Stimulated activated CD4-positive, alpha-beta T cell treated with anti-CD3 and anti-CD28 coated beads, Interleukin-1b, Interleukin-23, amount 100 ng/mL, for 48 hours (primary cell): Measurements from ENCODE around the gene SIPA1L3.
"Not testable (repeated sequence)": the region's sequence is repeated elsewhere in the genome, so short reads cannot be mapped to it uniquely, and the experiment has no call there.

Experiments used
- DNase-seq: peaks from one replicate; pipeline ENCODE4 v3.0.0-alpha.2; 2020

SIPA1L3 gene

GRCh38 chr19:38044267-38045111, 137.5 kb downstream of the SIPA1L3 start:
- DNase-seq, result no peak

DNA sequence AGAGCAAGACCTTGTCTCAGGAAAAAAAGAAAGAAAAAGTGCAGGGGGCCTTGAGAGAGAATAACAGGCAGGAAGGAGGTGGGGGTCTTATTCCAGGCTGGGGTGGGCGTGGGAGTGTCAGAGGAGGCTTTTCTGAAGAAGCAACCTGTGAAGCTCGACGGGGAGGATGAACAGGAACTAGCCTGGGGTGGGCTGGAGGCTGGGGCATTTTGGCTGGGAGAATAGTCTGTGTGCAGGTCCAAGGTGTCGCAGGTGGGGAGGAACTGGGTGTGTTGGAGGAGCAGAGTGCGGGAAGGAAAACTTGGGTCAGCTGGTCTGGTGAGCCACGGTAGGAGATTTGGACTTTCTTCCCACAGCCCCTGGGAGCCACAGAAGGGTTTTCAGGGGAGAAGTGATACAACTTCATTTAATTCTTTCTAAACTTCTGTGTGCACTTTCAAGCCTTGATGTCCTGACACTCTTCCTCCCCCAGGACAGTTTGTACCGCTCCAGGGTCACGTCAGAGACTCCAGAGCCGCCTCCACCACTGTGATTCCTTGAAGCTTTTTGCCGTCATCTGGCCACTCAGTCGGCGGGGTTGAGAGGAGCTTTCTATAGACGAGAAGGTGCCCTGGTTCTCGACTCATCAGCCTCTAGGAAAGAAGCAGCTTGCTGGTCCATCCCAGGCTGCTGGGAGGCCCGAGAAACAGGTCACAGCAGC, 138.7 kb downstream of the SIPA1L3 start:
- no peak for DNase-seq

DNA sequence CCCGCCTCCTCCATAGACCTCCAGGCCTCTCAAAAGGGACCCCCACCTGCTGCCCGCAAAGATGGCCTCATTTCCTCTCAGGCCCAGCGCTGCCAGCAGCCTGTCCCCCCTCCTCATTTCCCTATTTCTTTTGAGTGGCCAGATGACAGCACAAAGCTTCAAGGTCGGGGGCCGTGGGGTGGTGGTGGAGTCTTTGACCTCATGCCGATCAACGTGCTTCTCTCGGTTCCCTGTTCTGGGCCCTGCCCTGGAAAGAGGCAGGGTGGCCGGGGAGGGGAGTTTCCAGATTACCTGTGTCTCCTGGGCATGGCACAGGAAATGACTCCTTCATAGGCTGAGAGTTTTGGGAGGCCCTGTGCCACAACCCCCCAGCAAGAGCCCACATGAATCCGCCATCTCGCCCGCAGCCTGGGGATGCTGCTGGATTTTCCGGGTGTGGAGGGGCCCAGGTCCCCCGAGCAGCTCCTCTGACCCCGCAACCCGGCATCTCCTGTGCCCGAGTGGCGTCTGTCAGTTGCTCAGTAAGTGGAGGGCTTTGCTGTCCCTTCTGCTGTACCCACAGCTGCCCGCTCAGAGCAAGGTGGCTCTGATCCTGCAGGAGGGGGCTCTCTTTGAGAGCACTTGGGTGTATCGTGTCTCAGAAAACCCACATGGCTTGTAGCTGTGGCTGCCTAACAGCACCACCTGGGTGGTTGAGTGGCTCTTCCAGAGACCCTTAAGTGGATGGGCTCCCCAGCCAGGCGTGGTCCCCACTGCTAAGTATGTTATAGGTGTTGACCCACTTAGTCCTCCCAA, 139.4 kb downstream of the SIPA1L3 start:
- peak; percentile 21 for DNase-seq

DNA sequence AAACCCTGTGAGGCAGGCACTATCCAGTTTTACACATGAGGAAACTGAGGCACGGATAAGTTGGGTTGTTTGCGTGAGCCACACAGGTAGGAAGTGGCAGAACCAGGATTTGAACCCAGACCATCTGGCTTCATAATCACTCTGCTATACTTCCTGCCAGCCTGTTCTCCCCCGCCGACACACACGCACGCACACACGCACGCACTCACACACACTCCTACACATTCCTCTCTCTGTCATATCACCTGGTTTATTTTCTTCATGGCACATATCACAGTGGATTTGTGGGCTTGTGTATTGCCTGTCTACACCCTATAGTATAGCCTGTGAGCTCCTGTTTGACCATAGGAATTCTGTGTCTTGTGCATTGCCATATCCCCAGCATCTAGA, 140.0 kb downstream of the SIPA1L3 start:
- DNase-seq, result peak; percentile 39

DNA sequence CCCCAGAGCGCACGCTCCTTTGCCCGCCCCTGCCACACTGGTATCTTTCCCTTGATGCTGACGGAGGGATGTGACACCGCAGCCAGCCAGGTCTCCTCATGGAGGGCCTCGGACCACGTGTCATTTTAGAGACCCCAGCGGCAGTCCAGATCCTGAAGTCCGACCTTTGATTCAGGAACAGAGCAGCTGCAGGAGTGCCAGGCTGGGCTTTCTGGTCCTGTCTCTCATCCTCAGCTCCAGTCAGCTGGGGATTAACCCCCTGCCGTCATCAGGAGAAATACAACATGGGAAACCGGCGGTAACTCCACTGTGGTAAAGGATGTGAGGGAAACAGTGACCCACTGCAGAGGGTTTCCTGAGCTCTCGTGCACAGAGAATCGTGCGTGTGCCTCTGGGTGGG, 140.6 kb downstream of the SIPA1L3 start:
- DNase-seq, result no peak

- peak; percentile 61 for DNase-seq
Measured at GRCh38 chr19:38049105-38049649, 142.2 kb downstream of the SIPA1L3 start.

- no peak for DNase-seq
Measured at GRCh38 chr19:38055010-38055409, 148.0 kb downstream of the SIPA1L3 start.

- DNase-seq, result no peak
Measured at GRCh38 chr19:38055655-38056521, 148.9 kb downstream of the SIPA1L3 start.

DNA sequence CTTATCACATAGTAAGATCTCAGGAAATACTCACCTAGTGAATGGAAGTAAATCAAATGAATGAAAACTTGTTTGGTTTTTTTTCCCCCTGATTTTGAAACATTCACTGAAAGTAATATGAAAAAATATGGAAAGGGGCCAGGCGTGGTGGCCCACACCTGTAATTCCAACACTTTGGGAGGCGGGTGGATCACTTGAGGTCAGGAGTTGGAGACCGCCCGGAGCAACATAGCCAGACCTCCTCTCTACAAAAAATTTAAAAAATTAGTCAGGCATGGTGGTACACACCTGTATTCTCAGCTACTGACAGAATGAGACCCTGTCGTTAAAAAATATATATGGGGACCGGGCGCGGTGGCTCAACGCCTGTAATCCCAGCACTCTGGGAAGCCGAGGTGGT, 149.6 kb downstream of the SIPA1L3 start:
- DNase-seq, result no peak

- no peak for DNase-seq
Measured at GRCh38 chr19:38057959-38058690, 151.1 kb downstream of the SIPA1L3 start.

DNA sequence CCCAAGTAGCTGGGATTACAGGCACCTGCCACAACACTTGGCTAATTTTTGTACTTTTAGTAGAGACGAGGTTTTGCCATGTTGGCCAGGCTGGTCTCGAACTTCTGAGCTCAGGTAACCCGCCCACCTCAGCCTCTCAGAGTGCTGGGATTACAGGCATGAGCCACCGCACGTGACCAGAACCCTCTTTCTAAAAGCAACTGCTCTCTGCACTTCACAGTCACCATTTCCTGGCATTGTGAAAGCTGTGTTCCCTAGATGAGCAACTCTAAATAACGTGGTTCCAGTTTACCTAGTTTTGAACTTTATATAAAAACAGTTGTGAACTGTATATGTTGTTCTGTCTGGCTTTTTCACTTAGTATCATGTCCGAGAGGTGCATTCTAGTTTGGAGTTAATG, 152.9 kb downstream of the SIPA1L3 start:
- DNase-seq, result peak; percentile 65

- DNase-seq, result no peak
Measured at GRCh38 chr19:38060331-38060730, 153.3 kb downstream of the SIPA1L3 start.

GRCh38 chr19:38061294-38061693, 154.3 kb downstream of the SIPA1L3 start:
- DNase-seq, result no peak

DNA sequence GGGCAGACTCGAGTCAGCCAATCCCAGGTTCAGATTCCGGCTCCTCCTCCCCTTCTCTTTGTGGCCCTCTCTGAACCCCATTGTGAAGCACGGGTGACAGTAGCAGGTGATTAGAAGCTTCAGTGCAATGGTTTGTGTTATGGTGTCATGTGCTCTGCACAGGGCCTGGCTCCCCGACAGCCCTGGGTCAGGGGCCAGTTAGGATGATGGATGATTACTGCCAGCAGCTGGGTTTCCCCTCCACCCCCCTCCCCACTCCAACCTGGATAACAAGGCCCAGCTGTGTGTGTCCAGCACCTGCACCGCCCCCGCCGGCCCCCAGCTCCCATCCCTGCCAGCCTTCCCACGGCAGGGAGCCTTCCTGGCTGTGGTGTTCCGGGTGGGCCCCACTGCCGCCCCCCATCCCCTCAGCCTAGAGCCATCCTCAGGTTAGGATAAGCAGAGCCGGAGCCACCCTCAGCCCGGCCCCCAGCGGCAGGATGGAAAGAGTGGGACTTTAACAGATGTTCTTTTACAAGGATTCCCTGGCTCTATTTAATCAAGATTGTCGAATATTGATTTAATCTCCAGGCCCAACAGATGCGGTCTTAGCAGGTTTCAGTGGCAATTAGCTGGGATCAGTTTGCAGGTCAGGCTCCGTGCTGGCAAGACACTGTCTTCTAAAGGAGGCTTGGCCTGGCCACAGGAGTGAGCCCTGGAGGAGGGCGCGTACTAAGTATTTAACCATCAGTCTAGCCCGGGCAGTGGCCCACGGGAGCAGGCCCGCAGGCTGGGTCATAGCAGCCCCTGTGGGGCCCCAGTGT, 156.2 kb downstream of the SIPA1L3 start:
- DNase-seq, result no peak

- DNase-seq, result no peak
Measured at GRCh38 chr19:38063928-38064327, 156.9 kb downstream of the SIPA1L3 start.

DNA sequence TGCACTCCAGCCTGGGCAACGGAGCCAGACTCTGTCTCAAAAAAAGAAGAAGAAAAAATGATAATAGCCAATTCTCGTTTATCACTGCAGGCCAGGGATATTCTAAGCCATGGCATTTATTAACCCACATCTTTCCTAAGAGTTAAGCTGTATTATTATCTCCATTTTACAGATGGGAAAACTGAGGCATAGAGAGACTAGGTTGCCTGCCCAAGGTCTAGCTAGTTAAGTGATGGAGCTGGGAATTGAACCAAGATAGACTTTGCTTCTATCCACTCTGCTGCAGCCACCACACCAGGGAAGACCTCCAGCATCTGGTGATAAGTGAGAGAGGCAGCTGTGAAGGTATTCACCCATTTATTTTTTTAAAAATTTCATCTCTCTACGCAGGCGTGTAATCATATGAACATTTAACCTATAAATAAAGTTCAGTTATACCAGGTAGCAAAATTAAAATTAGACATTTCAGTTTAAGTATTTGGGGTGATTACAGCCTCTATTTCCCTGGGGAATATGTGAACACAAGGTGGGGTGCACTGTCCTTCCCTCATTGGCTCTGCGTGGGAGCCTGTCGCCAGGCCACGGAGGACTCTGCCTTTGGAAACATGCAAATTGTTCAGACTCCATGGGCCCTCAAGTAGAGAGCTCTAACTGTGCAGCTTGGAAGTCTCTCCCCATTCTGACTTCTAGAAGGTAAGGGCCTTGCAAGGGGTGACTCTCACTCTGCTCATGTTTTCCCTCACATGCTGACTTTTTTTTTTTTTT, 157.8 kb downstream of the SIPA1L3 start:
- DNase-seq, result no peak

- DNase-seq, result not testable (repeated sequence)
Measured at GRCh38 chr19:38065775-38066174, 158.8 kb downstream of the SIPA1L3 start.

- no peak for DNase-seq
Measured at GRCh38 chr19:38068826-38069225, 161.8 kb downstream of the SIPA1L3 start.

DNA sequence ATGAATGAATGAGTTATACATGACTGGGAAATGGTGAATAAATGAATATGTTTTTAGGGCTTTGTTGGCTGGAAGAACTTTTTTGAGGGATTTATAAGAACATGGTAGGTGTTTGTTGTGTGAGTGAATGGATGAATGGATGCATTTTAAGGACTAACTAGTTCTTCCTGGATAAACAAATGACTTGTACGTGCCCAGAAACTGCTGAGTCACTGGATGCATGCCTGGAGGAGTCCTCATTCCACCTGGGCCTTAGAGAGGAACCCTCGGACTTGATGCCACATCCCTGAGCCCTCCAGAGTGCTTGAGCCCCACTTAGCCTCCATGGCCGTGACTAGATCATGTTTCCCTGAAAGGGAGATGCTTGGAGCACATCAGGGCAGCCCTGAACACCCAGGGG, 163.6 kb downstream of the SIPA1L3 start:
- no peak for DNase-seq

- not testable (repeated sequence) for DNase-seq
Measured at GRCh38 chr19:38071054-38071453, 164.0 kb downstream of the SIPA1L3 start.
